Stimulated activated CD8-positive, alpha-beta memory T cell treated with anti-CD3 and anti-CD28 coated beads, Interleukin-7, amount 100 ng/mL, for 24 hours (primary cell): Measurements from ENCODE around the gene FAM81B.

Experiments used
- DNase-seq: peaks from one replicate; pipeline ENCODE4 v3.0.0-alpha.2; 2020; ENCODE audit warnings: low read depth

The FAM81B gene

DNA sequence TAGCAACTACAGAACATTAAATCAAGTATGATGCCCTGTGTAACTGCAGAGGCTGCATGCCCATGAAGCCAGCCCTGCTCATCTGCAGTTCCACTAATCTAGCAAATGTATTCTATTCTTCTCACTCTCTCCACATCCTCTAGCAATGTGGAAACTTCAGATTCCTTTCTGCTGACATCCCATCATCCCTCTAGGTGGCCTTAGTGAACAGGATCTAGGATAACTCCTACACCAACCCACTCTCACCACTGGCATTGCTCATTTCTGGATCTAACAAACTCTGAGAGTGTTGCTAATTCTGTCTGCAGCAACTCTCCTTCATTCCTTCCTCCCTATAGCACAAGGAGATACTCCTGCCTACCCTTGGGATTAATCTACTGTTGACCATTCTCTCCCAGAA, 80.8 kb downstream of the FAM81B start:
- DNase-seq: no peak

DNA sequence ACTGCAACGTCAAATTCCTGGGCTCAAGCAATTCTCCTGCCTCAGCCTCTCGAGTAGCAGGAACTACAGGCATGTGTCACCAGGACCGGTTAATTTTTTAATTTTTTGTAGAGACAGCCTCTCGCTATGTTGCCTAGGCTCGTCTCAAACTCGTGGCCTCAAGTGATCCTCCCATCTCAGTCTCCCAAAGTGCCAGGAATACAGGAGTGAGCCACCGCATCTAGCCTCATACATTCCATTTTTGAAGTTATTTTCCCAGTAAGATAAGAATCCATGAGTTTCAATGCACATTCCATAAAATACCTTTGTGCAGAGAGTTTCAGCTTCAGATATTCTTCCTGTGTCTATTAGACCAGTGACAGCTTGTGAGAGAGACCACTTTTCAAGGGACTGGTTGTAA, 93.3 kb downstream of the FAM81B start:
- no peak for DNase-seq

DNA sequence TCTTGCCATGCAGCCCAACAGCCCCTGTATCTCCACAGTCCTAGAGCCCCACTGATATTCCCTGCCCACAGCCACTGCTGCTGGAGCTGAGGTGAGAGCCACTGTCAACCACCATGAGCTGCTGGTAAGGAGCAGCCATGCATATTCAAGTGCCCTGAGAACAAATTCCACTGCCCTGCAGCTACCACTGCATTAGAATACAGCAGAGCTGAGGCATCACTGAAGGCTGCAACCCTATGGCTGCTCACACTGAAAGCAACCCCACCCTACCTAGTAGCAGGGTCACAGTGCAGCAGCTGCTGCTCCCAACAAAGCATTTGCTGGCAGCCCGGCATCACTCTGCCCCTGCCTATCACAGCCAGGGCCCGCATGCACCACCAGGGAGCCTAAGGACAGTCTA, 95.0 kb downstream of the FAM81B start:
- DNase-seq: no peak

DNA sequence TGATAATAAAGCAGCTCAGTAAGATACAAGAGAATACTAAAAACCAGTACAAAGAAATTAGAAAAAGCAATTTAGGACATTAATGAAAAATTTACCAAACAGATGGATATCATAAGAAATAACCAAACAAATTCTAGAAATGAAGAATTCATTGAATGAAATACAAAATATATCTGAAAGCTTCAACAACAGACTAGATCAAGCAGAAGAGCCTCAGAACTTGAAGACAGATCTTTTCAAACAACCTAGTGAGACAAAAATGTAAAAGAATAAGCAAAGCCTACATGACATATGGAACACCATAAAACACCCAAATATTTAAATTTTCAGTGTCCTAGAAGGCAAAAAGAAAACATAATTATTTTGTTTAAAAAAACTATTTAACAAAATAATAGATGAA, 96.7 kb downstream of the FAM81B start:
- no peak for DNase-seq
